Esophagus muscularis mucosa (tissue), 4 donors: Measurements from ENCODE around the gene RNLS. TPM values are rescaled to one million over a fixed set of nuclear protein-coding genes. Genes with fewer than 3 reads are reported as not detected.

Experiments
- DNase-seq: peaks from one replicate; pipeline ENCODE4 v3.0.0-alpha.2; 2017; ENCODE audit errors: extremely low spot score
- H3K27ac ChIP-seq, 4 donors: fragments of 200-600 bp; sonication (generic); replicated peaks in 1 of 4; 1 replicate in 3 of 4; 2 replicates in 1 of 4; pipeline ENCODE4 v1.5.1; 2016 to 2019; ENCODE audit warnings: mild to moderate bottlenecking in 1 of 4
- H3K27me3 ChIP-seq, 4 donors: fragments of 200-600 bp; sonication (generic); one replicate each; pipeline versions ENCODE4 v1.5.1 to v1.6.0; 2016 to 2019
- H3K36me3 ChIP-seq, 4 donors: fragments of 200-600 bp; sonication (generic); one replicate each; pipeline ENCODE4 v1.5.1; 2016 to 2019
- H3K4me1 ChIP-seq, 4 donors: fragments of 200-600 bp; sonication (generic); one replicate each; pipeline ENCODE4 v1.5.1; 2016 to 2019
- H3K4me3 ChIP-seq, 4 donors: fragments of 200-600 bp; sonication (generic); 1 replicate in 2 of 4; 2 replicates in 2 of 4; pipeline ENCODE4 v1.5.1; 2016 to 2019; ENCODE audit warnings: mild to moderate bottlenecking in 4 of 4, moderate library complexity in 1 of 4
- H3K9me3 ChIP-seq, 4 donors: fragments of 200-600 bp; sonication (generic); 1 replicate in 3 of 4; 2 replicates in 1 of 4; pipeline ENCODE4 v1.5.1; 2016 to 2019
- EP300 ChIP-seq: sonication (generic); formaldehyde crosslinking; IDR thresholded peaks from one replicate; pipeline ENCODE4 v1.6.1; 2017; ENCODE audit warnings: antibody characterized with exemption
- POLR2A ChIP-seq: fragments of 450-650 bp; IDR thresholded peaks from one replicate; pipeline ENCODE4 v1.6.1; 2017; ENCODE audit warnings: antibody characterized with exemption, moderate library complexity, mild to moderate bottlenecking, low read depth
- POLR2AphosphoS5 ChIP-seq, 2 donors: sonication (generic); formaldehyde crosslinking; IDR thresholded peaks; one replicate each; pipeline ENCODE4 v1.6.1; 2017; ENCODE audit warnings: antibody characterized with exemption in 2 of 2
- WGBS: methylation state at CpG from one replicate; pipeline ENCODE4 v1.1.5; 2018; 5-methylcytosine and 5-hydroxymethylcytosine counted together
- intact Hi-C: fragments of 100-400 bp; cut with DNase I; formaldehyde crosslinking; loops from one replicate; pipeline ENCODE4 v1.15.1; 2023
- total RNA-seq, 4 donors: library from RNA; depleted of rRNA; stranded (reverse); fragments of >200 nt; gene quantifications; one replicate each; pipeline versions ENCODE4 v1.1.0 to v1.2.1, GENCODE V29; 2016
- TF ChIP-seq, protein P1 (sequence below), 3 experiments: fragments of 200-600 bp in 2 of 3; fragments of 450-650 bp in 1 of 3; sonication (generic) in 2 of 3; IDR thresholded peaks; one replicate each; pipeline ENCODE4 v1.5.1; 2017 to 2019; ENCODE audit warnings: antibody characterized with exemption in 3 of 3, mild to moderate bottlenecking in 2 of 3, moderate library complexity in 1 of 3

Gene RNLS
- total RNA-seq, 4 donors from 2014 or later = 6.7 to 12.9 (median 10.9) TPM

DNA sequence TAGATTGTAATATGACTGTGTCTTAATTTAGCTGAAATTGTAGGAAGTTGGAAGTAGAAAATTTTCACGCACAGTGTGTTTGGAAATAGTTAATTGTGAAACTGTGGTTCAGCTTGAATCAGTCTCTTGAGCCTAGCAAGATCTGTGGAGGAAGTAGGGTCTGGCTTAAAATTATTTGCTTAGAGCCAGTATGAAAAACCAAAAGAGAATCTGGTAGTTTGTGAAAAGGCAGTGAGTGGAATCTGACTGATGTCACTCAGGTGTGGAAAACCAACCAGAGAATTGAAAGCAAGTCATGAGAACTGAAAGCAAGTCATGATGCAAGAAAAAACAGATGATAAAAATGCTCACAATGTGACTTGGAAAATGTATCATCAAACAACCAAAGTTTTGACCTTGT lies 14.9 kb upstream of the RNLS start:
- intact Hi-C loops = no loop called here
- WGBS = 83% methylated on average over 1 of the region's 1 CpG
- TF ChIP-seq EP300 (no peak), POLR2AphosphoS5 (IDR thresholded peaks at IDR 0.05) (no peak), POLR2A (no peak)
- TF ChIP-seq, protein P1, sequence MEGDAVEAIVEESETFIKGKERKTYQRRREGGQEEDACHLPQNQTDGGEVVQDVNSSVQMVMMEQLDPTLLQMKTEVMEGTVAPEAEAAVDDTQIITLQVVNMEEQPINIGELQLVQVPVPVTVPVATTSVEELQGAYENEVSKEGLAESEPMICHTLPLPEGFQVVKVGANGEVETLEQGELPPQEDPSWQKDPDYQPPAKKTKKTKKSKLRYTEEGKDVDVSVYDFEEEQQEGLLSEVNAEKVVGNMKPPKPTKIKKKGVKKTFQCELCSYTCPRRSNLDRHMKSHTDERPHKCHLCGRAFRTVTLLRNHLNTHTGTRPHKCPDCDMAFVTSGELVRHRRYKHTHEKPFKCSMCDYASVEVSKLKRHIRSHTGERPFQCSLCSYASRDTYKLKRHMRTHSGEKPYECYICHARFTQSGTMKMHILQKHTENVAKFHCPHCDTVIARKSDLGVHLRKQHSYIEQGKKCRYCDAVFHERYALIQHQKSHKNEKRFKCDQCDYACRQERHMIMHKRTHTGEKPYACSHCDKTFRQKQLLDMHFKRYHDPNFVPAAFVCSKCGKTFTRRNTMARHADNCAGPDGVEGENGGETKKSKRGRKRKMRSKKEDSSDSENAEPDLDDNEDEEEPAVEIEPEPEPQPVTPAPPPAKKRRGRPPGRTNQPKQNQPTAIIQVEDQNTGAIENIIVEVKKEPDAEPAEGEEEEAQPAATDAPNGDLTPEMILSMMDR (IDR thresholded peaks at IDR 0.05) = no peak

GRCh38 chr10:88594482-88594881 lies 11.4 kb upstream of the RNLS start:
- TF ChIP-seq POLR2A (no peak), POLR2AphosphoS5 (IDR thresholded peaks at IDR 0.05) (no peak)
- TF ChIP-seq, protein P1 (IDR thresholded peaks at IDR 0.05) = no peak
- Histone ChIP-seq H3K27me3 (no peaks in the 10 kb centered on the region), H3K36me3 (no peaks in the 10 kb centered on the region), H3K4me1 (no peaks in the 10 kb centered on the region), H3K9me3 (no peaks in the 10 kb centered on the region), H3K27ac (no peak overlapping the region), H3K4me3 (no peak overlapping the region)
- intact Hi-C loops = no loop called here
- 98% methylated on average over 1 of the region's 1 CpG for WGBS
- no peak for DNase-seq

More for the DNA sequence above, 14.9 kb upstream of the RNLS start:
- no peak overlapping the region for H3K27ac ChIP-seq
- no peak for DNase-seq
- H3K36me3 ChIP-seq = no peaks in the 10 kb centered on the region
- peaks cover 0 to 5% (median 0%) of the 10 kb centered on the region in 4 donors for H3K9me3 ChIP-seq
- H3K4me1 ChIP-seq = no peaks in the 10 kb centered on the region
- no peak overlapping the region for H3K4me3 ChIP-seq
- H3K27me3 ChIP-seq = no peaks in the 10 kb centered on the region

- TF ChIP-seq POLR2AphosphoS5 (IDR thresholded peaks at IDR 0.05) (no peak), EP300 (no peak), POLR2A (no peak)
- TF ChIP-seq, protein P1 (IDR thresholded peaks at IDR 0.05) = no peak
- H3K9me3 ChIP-seq = no peaks in the 10 kb centered on the region
- intact Hi-C loops = no loop called here
- WGBS = 78% methylated on average over 2 of the region's 2 CpGs
- H3K4me3 ChIP-seq = no peak overlapping the region
- no peak for DNase-seq
- no peaks in the 10 kb centered on the region for H3K36me3 ChIP-seq
- no peaks in the 10 kb centered on the region for H3K4me1 ChIP-seq
- H3K27ac ChIP-seq = no peak overlapping the region
- no peaks in the 10 kb centered on the region for H3K27me3 ChIP-seq
Measured at GRCh38 chr10:88592906-88593305, 9.8 kb upstream of the RNLS start.

- Histone ChIP-seq H3K27me3 (no peaks in the 10 kb centered on the region), H3K9me3 (no peaks in the 10 kb centered on the region), H3K36me3 (no peaks in the 10 kb centered on the region), H3K4me1 (no peaks in the 10 kb centered on the region), H3K4me3 (no peak overlapping the region), H3K27ac (no peak overlapping the region)
- TF ChIP-seq, protein P1 (IDR thresholded peaks at IDR 0.05) = no peak
- no peak for TF ChIP-seq POLR2A
- 95% methylated on average over 1 of the region's 1 CpG for WGBS
- intact Hi-C loops = no loop called here
- no peak for DNase-seq
Measured at GRCh38 chr10:88592381-88592780, 9.3 kb upstream of the RNLS start.

DNA sequence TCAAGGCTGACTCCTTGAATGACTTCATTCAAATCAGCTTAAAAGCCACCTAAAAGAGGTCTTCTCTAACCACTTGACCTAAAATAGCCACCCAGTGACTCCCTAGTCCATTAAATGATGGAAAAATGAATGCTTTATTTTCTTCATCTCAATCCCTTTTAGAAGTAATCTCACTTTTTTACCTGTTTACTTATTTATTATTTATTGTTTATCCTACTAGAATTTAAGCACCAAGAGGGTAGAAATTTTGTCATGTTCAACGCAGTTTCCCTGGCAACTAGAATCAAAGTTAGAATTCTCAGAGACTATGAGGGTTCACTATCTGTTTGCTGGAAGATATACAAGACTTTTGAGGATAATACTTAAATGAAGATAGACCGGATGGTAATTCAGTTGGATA lies 3.3 kb upstream of the RNLS start, which contains the start of gene LIPJ:
TSS of gene LIPJ (plus strand) at position 301 of the 400 bp plus-strand sequence. CDS start 3,926 bp downstream, outside the sequence.
- no peaks in the 10 kb centered on the region for H3K9me3 ChIP-seq
- H3K4me3 ChIP-seq = no peak within 1 kb of the TSS
- H3K27me3 ChIP-seq = no peaks in the 10 kb centered on the region
- no peak for DNase-seq
- no peak within 1 kb of the TSS for H3K27ac ChIP-seq
- 88% methylated on average over 2 of the region's 2 CpGs for WGBS
- intact Hi-C loops = loop anchor here (10.0 kb wide), 1 partner anchor 218 kb away; the partner anchor contains the start of gene LIPM
- H3K4me1 ChIP-seq = peaks cover 0 to 13% (median 9%) of the 10 kb centered on the region in 4 donors
- TF ChIP-seq, protein P1 (IDR thresholded peaks at IDR 0.05) = no peak
- no peak for TF ChIP-seq EP300
- TF ChIP-seq POLR2A = no peak
- TF ChIP-seq POLR2AphosphoS5 (IDR thresholded peaks at IDR 0.05) = no peak
- no peaks in the 10 kb centered on the region for H3K36me3 ChIP-seq
